B cell (primary cell): ENCODE results near the gene MAPKAP1. TPM values are rescaled to one million over a fixed set of nuclear protein-coding genes. Genes with fewer than 3 reads are reported as not detected.

Experiments used
- ATAC-seq: fragments of 200-7000 bp; cut with Tn5 transposase; one replicate; pipeline ENCODE4 v1.10.0; 2021; ENCODE audit warnings: low read depth, mild to moderate bottlenecking, moderate number of reproducible peaks, moderate library complexity
- CTCF ChIA-PET: fragments of 350-600 bp; sonication (Branson Sonifier 250); formaldehyde crosslinking; loops from one replicate; lab custom pipeline; 2021; ENCODE audit warnings: antibody characterized with exemption, inconsistent platforms; lab: Charles Lee
- POLR2A ChIA-PET: fragments of 350-600 bp; sonication (Branson Sonifier 250); formaldehyde crosslinking; loops from one replicate; lab custom pipeline; 2021; ENCODE audit warnings: antibody characterized with exemption; lab: Charles Lee
- DNase-seq: peaks from one replicate; pipeline ENCODE4 v3.0.0; 2013
- H2AFZ ChIP-seq: 2 replicates; pipeline ENCODE4 v1.6.1; 2012; ENCODE audit warnings: mild to moderate bottlenecking, low read depth, low read length; ENCODE audit not compliant: insufficient read depth, poor library complexity, severe bottlenecking
- H3K27ac ChIP-seq, 2 donors: 1 replicate in 1 of 2; 2 replicates in 1 of 2; pipeline ENCODE4 v1.5.1; 2012 to 2013; ENCODE audit warnings: low read length in 2 of 2, mild to moderate bottlenecking in 2 of 2, moderate library complexity in 1 of 2
- H3K27me3 ChIP-seq, 4 experiments: fragments of 200-600 bp in 1 of 4; sonication (generic) in 1 of 4; replicated peaks in 1 of 4; 1 replicate in 2 of 4; 2 replicates in 2 of 4; pipeline versions ENCODE4 v1.6.1 to v1.7.0; 2013 to 2016; ENCODE audit warnings: low read length in 3 of 4, mild to moderate bottlenecking in 2 of 4, mixed read lengths in 1 of 4, moderate library complexity in 1 of 4; ENCODE audit not compliant: insufficient read depth in 4 of 4, control insufficient read depth in 3 of 4; ENCODE audit errors: control extremely low read depth in 1 of 4
- H3K36me3 ChIP-seq, 2 experiments: replicated peaks in 1 of 2; 1 replicate in 1 of 2; 2 replicates in 1 of 2; pipeline versions ENCODE4 v1.6.1 to v1.7.1; 2013; ENCODE audit warnings: low read length in 1 of 2; ENCODE audit not compliant: insufficient read depth in 2 of 2, control insufficient read depth in 1 of 2; ENCODE audit errors: control extremely low read depth in 1 of 2, extremely low read depth in 1 of 2
- H3K4me1 ChIP-seq, 2 donors: fragments of 200-600 bp in 1 of 2; sonication (generic) in 1 of 2; 1 replicate in 1 of 2; 2 replicates in 1 of 2; pipeline versions ENCODE4 v1.5.1 to v1.6.1; 2013 to 2017; ENCODE audit warnings: low read length in 2 of 2; ENCODE audit not compliant: control insufficient read depth in 2 of 2, insufficient read depth in 2 of 2
- H3K4me2 ChIP-seq: replicated peaks from 2 replicates; pipeline ENCODE3; 2012; ENCODE audit warnings: mild to moderate bottlenecking, low read depth, low read length; ENCODE audit not compliant: poor library complexity, severe bottlenecking
- H3K4me3 ChIP-seq, 5 experiments: fragments of 200-600 bp in 1 of 5; sonication (generic) in 1 of 5; 1 replicate in 3 of 5; 2 replicates in 2 of 5; pipeline versions ENCODE4 v1.5.1 to v1.7.0; 2011 to 2016; ENCODE audit warnings: low read length in 4 of 5, mild to moderate bottlenecking in 4 of 5, low read depth in 2 of 5, control low read depth in 1 of 5, moderate library complexity in 1 of 5; ENCODE audit not compliant: insufficient read depth in 1 of 5; ENCODE audit errors: control extremely low read depth in 1 of 5, extremely low read depth in 1 of 5
- H3K79me2 ChIP-seq: fragments of 200-600 bp; sonication (generic); one replicate; pipeline ENCODE4 v1.6.0; 2016; ENCODE audit warnings: low read length; ENCODE audit not compliant: control insufficient read depth, insufficient read depth
- H3K9ac ChIP-seq: fragments of 200-600 bp; sonication (generic); 2 replicates; pipeline ENCODE4 v1.6.1; 2017; ENCODE audit warnings: mild to moderate bottlenecking, low read length, moderate library complexity
- H3K9me3 ChIP-seq, 3 donors: one replicate each; pipeline versions ENCODE4 v1.6.1 to v1.7.1; 2013; ENCODE audit warnings: low read length in 2 of 3; ENCODE audit not compliant: control insufficient read depth in 2 of 3, insufficient read depth in 1 of 3; ENCODE audit errors: control extremely low read depth in 1 of 3
- H4K20me1 ChIP-seq: 2 replicates; pipeline ENCODE4 v1.6.0; 2012; ENCODE audit warnings: mild to moderate bottlenecking, low read length; ENCODE audit not compliant: insufficient read depth, control insufficient read depth, poor library complexity, severe bottlenecking
- H3K27ac Mint-ChIP-seq: one replicate; pipeline ENCODE4 v1.8.0; 2021; ENCODE audit warnings: mixed read lengths
- H3K27me3 Mint-ChIP-seq: one replicate; pipeline ENCODE4 v1.8.0; 2021; ENCODE audit warnings: mixed read lengths
- H3K4me1 Mint-ChIP-seq: one replicate; pipeline ENCODE4 v1.8.0; 2021; ENCODE audit warnings: mixed read lengths
- H3K4me3 Mint-ChIP-seq: one replicate; pipeline ENCODE4 v1.8.0; 2021; ENCODE audit warnings: mixed read lengths
- H3K9me3 Mint-ChIP-seq: one replicate; pipeline ENCODE4 v1.8.0; 2022; ENCODE audit warnings: mixed read lengths; ENCODE audit not compliant: insufficient read depth
- CTCF ChIP-seq: fragments of 200-600 bp; IDR thresholded peaks from one replicate; pipeline ENCODE4 v1.8.0; 2022; ENCODE audit warnings: antibody characterized with exemption, mild to moderate bottlenecking
- EZH2 ChIP-seq: IDR thresholded peaks from 2 replicates; pipeline ENCODE4 v1.6.1; 2012; ENCODE audit warnings: borderline replicate concordance, low read depth, mild to moderate bottlenecking, moderate library complexity, low read length; ENCODE audit not compliant: insufficient read depth, poor library complexity, severe bottlenecking
- WGBS: methylation state at CpG from one replicate; pipeline ENCODE4 v1.1.5; 2013; ENCODE audit warnings: missing lambda C conversion rate; ENCODE audit not compliant: insufficient coverage; 5-methylcytosine and 5-hydroxymethylcytosine counted together
- intact Hi-C: fragments of 100-400 bp; cut with micrococcal nuclease; formaldehyde crosslinking; loops from one replicate; pipeline ENCODE4 v1.10.0; 2022
- polyA plus RNA-seq: library from polyadenylated mRNA; depleted of rRNA; stranded (reverse); fragments of >200 nt; gene quantifications from 2 replicates; pipeline ENCODE4 v1.2.3, GENCODE V29; 2012
- total RNA-seq, 2 donors: library from RNA; stranded (reverse); fragments of 120-200 nt in 1 of 2; gene quantifications; 1 replicate in 1 of 2; 2 replicates in 1 of 2; pipeline versions ENCODE4 v1.2.3 to v1.2.4, GENCODE V29; 2013 to 2022

The MAPKAP1 gene
- total and polyA plus RNA-seq, 2 donors (not counting 1 experiment from before 2014, with no cell fraction given) = 51.6 to 62.4 TPM

GRCh38 chr9:125416517-125416916, 290.5 kb downstream of the MAPKAP1 start:
- H3K4me1 Mint-ChIP-seq = no peaks in the 10 kb centered on the region
- H2AFZ ChIP-seq = no peak overlapping the region
- no peak for DNase-seq
- H3K4me1 ChIP-seq = no peaks in the 10 kb centered on the region
- H3K27ac Mint-ChIP-seq = no peak overlapping the region
- H4K20me1 ChIP-seq = no peaks in the 10 kb centered on the region
- CTCF ChIA-PET = no interaction called here
- POLR2A ChIA-PET = no interaction called here
- H3K27me3 Mint-ChIP-seq = no peaks in the 10 kb centered on the region
- no peaks in the 10 kb centered on the region for H3K79me2 ChIP-seq
- no peaks in the 10 kb centered on the region for H3K9me3 Mint-ChIP-seq
- H3K27me3 ChIP-seq = no peaks in the 10 kb centered on the region
- H3K9ac ChIP-seq = no peak overlapping the region
- ATAC-seq = no peak
- no peak overlapping the region for H3K4me3 Mint-ChIP-seq
- H3K36me3 ChIP-seq = no peaks in the 10 kb centered on the region
- no peaks in the 10 kb centered on the region for H3K9me3 ChIP-seq
- TF ChIP-seq EZH2 (no peak), CTCF (no peak)
- intact Hi-C loops = no loop called here
- H3K4me3 ChIP-seq = no peak overlapping the region
- H3K4me2 ChIP-seq = no peak overlapping the region
- 93% methylated on average over 6 of the region's 8 CpGs for WGBS
- H3K27ac ChIP-seq = no peak overlapping the region

- H2AFZ ChIP-seq = no peak overlapping the region
- Mint-ChIP-seq H3K27me3 (no peaks in the 10 kb centered on the region), H3K4me1 (no peaks in the 10 kb centered on the region), H3K27ac (no peak overlapping the region), H3K9me3 (no peaks in the 10 kb centered on the region), H3K4me3 (no peak overlapping the region)
- no peak overlapping the region for H3K9ac ChIP-seq
- TF ChIP-seq CTCF (no peak), EZH2 (no peak)
- H3K4me2 ChIP-seq = no peak overlapping the region
- ChIA-PET CTCF (no interaction called here), POLR2A (no interaction called here)
- intact Hi-C loops = no loop called here
- H3K4me3 ChIP-seq = no peak overlapping the region
- H4K20me1 ChIP-seq = no peaks in the 10 kb centered on the region
- H3K4me1 ChIP-seq = no peaks in the 10 kb centered on the region
- no peak for DNase-seq
- no peaks in the 10 kb centered on the region for H3K27me3 ChIP-seq
- H3K9me3 ChIP-seq = no peaks in the 10 kb centered on the region
- no peaks in the 10 kb centered on the region for H3K36me3 ChIP-seq
- H3K79me2 ChIP-seq = no peaks in the 10 kb centered on the region
- 95% methylated on average over 18 of the region's 23 CpGs for WGBS
- no peak for ATAC-seq
- H3K27ac ChIP-seq = no peak overlapping the region
Measured at GRCh38 chr9:125415583-125416460, 291.2 kb downstream of the MAPKAP1 start.
